Neuronal stem cell (in vitro differentiated cells): ENCODE data around the gene INTS2.

Experiments
- DNase-seq: peaks from one replicate; pipeline ENCODE4 v3.0.0-alpha.2; 2013; ENCODE audit warnings: low spot score
- H2AFZ ChIP-seq: one replicate; pipeline ENCODE4 v1.6.1; 2013; ENCODE audit warnings: mild to moderate bottlenecking, low read length, inconsistent platforms
- H2AK5ac ChIP-seq: 2 replicates; pipeline ENCODE4 v1.6.1; 2013; ENCODE audit warnings: low read depth, mild to moderate bottlenecking, inconsistent platforms, low read length, moderate library complexity, mixed read lengths
- H2BK120ac ChIP-seq: 2 replicates; pipeline ENCODE4 v1.6.1; 2013; ENCODE audit warnings: low read depth, mild to moderate bottlenecking, inconsistent platforms, low read length, moderate library complexity, mixed read lengths
- H2BK12ac ChIP-seq: one replicate; pipeline ENCODE4 v1.6.1; 2013; ENCODE audit warnings: low read length, inconsistent platforms
- H2BK15ac ChIP-seq: 2 replicates; pipeline ENCODE4 v1.6.1; 2013; ENCODE audit warnings: mild to moderate bottlenecking, low read length, inconsistent platforms, mixed read lengths
- H2BK5ac ChIP-seq: one replicate; pipeline ENCODE4 v1.6.1; 2013; ENCODE audit warnings: inconsistent platforms, mild to moderate bottlenecking, low read length, moderate library complexity
- H3K14ac ChIP-seq: one replicate; pipeline ENCODE4 v1.6.1; 2013; ENCODE audit warnings: low read length, inconsistent platforms
- H3K18ac ChIP-seq: 2 replicates; pipeline ENCODE4 v1.6.1; 2013; ENCODE audit warnings: low read length, inconsistent platforms
- H3K23ac ChIP-seq: 2 replicates; pipeline ENCODE4 v1.6.1; 2013; ENCODE audit warnings: low read depth, mild to moderate bottlenecking, mixed read lengths, low read length, inconsistent platforms; ENCODE audit not compliant: poor library complexity
- H3K27ac ChIP-seq: replicated peaks from 3 replicates; pipeline ENCODE4 v1.5.1; 2013; ENCODE audit warnings: low read length, inconsistent platforms
- H3K27me3 ChIP-seq, 3 experiments: 2 replicates each; pipeline ENCODE4 v1.6.1; 2013; ENCODE audit warnings: low read length in 3 of 3, mild to moderate bottlenecking in 2 of 3, inconsistent platforms in 1 of 3, low read depth in 1 of 3, mixed read lengths in 1 of 3, moderate library complexity in 1 of 3; ENCODE audit not compliant: control insufficient read depth in 3 of 3, insufficient read depth in 3 of 3
- H3K36me3 ChIP-seq, 2 donors: replicated peaks in 1 of 2; 2 replicates each; pipeline ENCODE4 v1.6.1; 2013; ENCODE audit warnings: low read length in 2 of 2; ENCODE audit not compliant: control insufficient read depth in 2 of 2, insufficient read depth in 2 of 2
- H3K4ac ChIP-seq: 2 replicates; pipeline ENCODE4 v1.6.1; 2013; ENCODE audit warnings: inconsistent platforms, mild to moderate bottlenecking, low read length, moderate library complexity
- H3K4me1 ChIP-seq, 2 donors: 1 replicate in 1 of 2; 2 replicates in 1 of 2; pipeline ENCODE4 v1.6.1; 2013; ENCODE audit warnings: low read length in 2 of 2, low read depth in 1 of 2; ENCODE audit not compliant: control insufficient read depth in 2 of 2, insufficient read depth in 1 of 2
- H3K4me2 ChIP-seq: one replicate; pipeline ENCODE4 v1.6.1; 2013; ENCODE audit warnings: mild to moderate bottlenecking, low read length, inconsistent platforms; ENCODE audit not compliant: insufficient read depth, poor library complexity, severe bottlenecking
- H3K4me3 ChIP-seq, 2 donors: 2 replicates each; pipeline ENCODE4 v1.5.1; 2013; ENCODE audit warnings: low read length in 2 of 2, mild to moderate bottlenecking in 2 of 2, inconsistent platforms in 1 of 2, moderate library complexity in 1 of 2
- H3K79me1 ChIP-seq: one replicate; pipeline ENCODE4 v1.6.1; 2013; ENCODE audit warnings: low read depth, mild to moderate bottlenecking, inconsistent platforms, low read length, moderate library complexity
- H3K9ac ChIP-seq: one replicate; pipeline ENCODE4 v1.6.1; 2013; ENCODE audit warnings: mild to moderate bottlenecking, low read depth, low read length, inconsistent platforms; ENCODE audit not compliant: poor library complexity
- H3K9me3 ChIP-seq, 2 donors: replicated peaks in 1 of 2; 2 replicates each; pipeline versions ENCODE3 to v1.6.1; 2013; ENCODE audit warnings: low read length in 2 of 2, mild to moderate bottlenecking in 2 of 2, inconsistent platforms in 1 of 2, low read depth in 1 of 2, mixed read lengths in 1 of 2, moderate library complexity in 1 of 2; ENCODE audit not compliant: control insufficient read depth in 2 of 2, insufficient read depth in 1 of 2
- H4K8ac ChIP-seq: one replicate; pipeline ENCODE4 v1.6.1; 2013; ENCODE audit warnings: low read depth, mild to moderate bottlenecking, inconsistent platforms, low read length, moderate library complexity
- H4K91ac ChIP-seq: one replicate; pipeline ENCODE4 v1.6.1; 2013; ENCODE audit warnings: low read length, low read depth, mild to moderate bottlenecking, inconsistent platforms; ENCODE audit not compliant: poor library complexity
- WGBS, 2 donors: extraction: QIAGEN DNeasy Blood & Tissue Kit; methylation state at CpG; one replicate each; pipeline ENCODE4 v1.1.7; 2013; ENCODE audit warnings: missing lambda C conversion rate in 2 of 2, mixed read lengths in 1 of 2; ENCODE audit not compliant: insufficient read length in 2 of 2, insufficient replicate concordance in 1 of 2; ENCODE audit errors: extremely low coverage in 2 of 2; 5-methylcytosine and 5-hydroxymethylcytosine counted together

INTS2 gene

DNA sequence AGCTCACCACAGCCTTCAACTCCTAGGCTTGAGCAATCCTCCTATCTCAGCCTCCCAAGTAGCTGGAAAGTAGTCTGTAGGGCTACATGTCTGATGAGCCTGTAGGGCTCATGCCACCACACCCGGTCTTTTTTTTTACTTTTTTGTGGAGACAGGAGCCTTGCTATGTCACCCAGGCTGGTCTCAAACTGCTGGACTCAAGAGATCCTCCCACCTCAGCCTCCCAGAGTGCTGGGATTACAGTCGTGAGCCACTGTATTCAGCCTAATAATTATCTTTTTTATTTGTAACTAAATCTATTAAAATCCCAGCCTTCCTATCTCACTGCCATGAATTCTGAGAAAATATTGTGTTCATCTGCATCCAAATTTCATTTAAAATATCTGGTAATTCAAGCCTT lies 79.5 kb downstream of the INTS2 start:
- no peaks in the 10 kb centered on the region for H3K27me3 ChIP-seq

DNA sequence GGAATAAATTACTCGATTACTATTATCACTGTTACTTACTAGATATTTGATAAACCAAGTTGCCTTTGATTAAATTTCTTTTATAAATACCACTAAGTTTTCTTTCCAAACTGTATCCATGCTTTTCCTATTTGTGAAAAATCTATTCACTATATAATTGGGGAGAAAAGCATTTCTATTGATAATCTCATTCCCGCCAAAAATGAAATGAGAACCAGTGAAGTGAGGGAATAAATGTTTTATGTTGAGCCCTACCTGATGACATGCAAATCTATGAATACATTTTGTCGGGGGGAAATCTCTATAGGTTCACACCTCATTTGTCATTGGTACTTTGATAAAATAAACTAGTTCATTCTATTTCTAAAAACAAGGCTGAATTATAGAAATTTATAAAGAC lies 80.1 kb downstream of the INTS2 start:
- Histone ChIP-seq H3K36me3 (peaks cover 9 to 97% of the 10 kb centered on the region in 2 donors), H2BK15ac (no peak overlapping the region), H3K9me3 (peaks cover 0 to 5% of the 10 kb centered on the region in 2 donors), H2BK12ac (no peak overlapping the region), H3K27ac (no peak overlapping the region), H2BK5ac (no peak overlapping the region), H2AFZ (no peak overlapping the region), H4K91ac (no peak overlapping the region), H3K14ac (no peak overlapping the region), H3K9ac (no peak overlapping the region), H4K8ac (no peak overlapping the region), H3K4me2 (no peak overlapping the region), H2BK120ac (no peak overlapping the region), H3K23ac (no peak overlapping the region), H3K4ac (no peak overlapping the region), H3K27me3 (no peaks in the 10 kb centered on the region), H3K79me1 (no peaks in the 10 kb centered on the region), H3K4me3 (no peak overlapping the region), H3K4me1 (no peaks in the 10 kb centered on the region), H3K18ac (no peak overlapping the region), H2AK5ac (no peak overlapping the region)
- no peak for DNase-seq
- no CpG with 5 or more reads among the region's 3 CpGs for WGBS, 2 donors

More for the DNA sequence above, 79.5 kb downstream of the INTS2 start:
- H2BK12ac ChIP-seq, result no peak overlapping the region
- no peak overlapping the region for H3K27ac ChIP-seq
- H3K9ac ChIP-seq, result no peak overlapping the region
- H4K91ac ChIP-seq, result no peak overlapping the region
- H3K23ac ChIP-seq, result no peak overlapping the region
- H3K36me3 ChIP-seq, result peaks cover 9 to 97% of the 10 kb centered on the region in 2 donors
- H3K4me2 ChIP-seq, result no peak overlapping the region
- no peak overlapping the region for H2BK5ac ChIP-seq
- H3K4ac ChIP-seq, result no peak overlapping the region
- H2BK15ac ChIP-seq, result no peak overlapping the region
- no peak for DNase-seq
- H2BK120ac ChIP-seq, result no peak overlapping the region
- H2AFZ ChIP-seq, result no peak overlapping the region
- no peaks in the 10 kb centered on the region for H3K79me1 ChIP-seq
- WGBS, 2 donors, result no CpG with 5 or more reads among the region's 2 CpGs
- H2AK5ac ChIP-seq, result no peak overlapping the region
- H3K14ac ChIP-seq, result no peak overlapping the region
- no peak overlapping the region for H4K8ac ChIP-seq
- H3K18ac ChIP-seq, result no peak overlapping the region
- no peak overlapping the region for H3K4me3 ChIP-seq
- H3K4me1 ChIP-seq, result no peaks in the 10 kb centered on the region
- H3K9me3 ChIP-seq, result peaks cover 0 to 5% of the 10 kb centered on the region in 2 donors

DNA sequence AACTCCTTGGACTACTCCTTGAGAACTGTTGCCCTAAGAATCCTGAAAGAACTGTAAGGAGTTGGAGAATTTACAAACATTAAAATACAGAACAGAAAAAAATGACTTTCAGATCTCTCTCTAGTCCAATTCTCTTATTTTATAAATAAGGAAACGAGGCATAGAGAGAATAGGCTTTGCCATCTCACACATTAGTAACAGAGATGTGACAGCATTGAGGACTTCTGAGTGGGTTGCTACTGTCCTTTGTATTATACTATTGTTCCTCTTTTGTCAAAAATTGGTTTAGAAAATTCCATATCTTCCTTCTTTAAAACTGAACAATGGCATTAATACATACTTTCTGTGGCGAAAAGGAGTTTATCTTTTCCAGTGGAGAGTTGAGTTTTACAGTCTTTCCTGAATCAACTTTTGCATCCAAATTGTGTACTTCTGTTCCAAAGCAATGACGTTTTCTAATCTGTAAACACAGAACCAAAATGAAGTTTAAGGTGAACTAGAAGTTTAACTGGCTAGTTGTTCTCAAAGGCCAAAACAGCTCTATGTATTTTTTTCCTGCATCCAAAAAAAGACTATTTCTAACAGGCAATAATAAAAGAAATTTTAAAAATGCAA lies 80.9 kb downstream of the INTS2 start:
- Histone ChIP-seq H2BK15ac (no peak overlapping the region), H2AK5ac (no peak overlapping the region), H3K4ac (no peak overlapping the region), H3K79me1 (no peaks in the 10 kb centered on the region), H3K23ac (no peak overlapping the region), H3K9me3 (peaks cover 0 to 5% of the 10 kb centered on the region in 2 donors), H3K9ac (no peak overlapping the region), H3K18ac (no peak overlapping the region), H2BK5ac (no peak overlapping the region), H2BK12ac (no peak overlapping the region), H3K27ac (no peak overlapping the region), H3K4me2 (no peak overlapping the region), H2AFZ (no peak overlapping the region), H2BK120ac (no peak overlapping the region), H3K4me3 (no peak overlapping the region), H3K4me1 (no peaks in the 10 kb centered on the region), H3K27me3 (no peaks in the 10 kb centered on the region), H3K14ac (no peak overlapping the region), H3K36me3 (peaks cover 9 to 97% of the 10 kb centered on the region in 2 donors), H4K91ac (no peak overlapping the region), H4K8ac (no peak overlapping the region)
- no peak for DNase-seq
- WGBS, 2 donors, result no CpG with 5 or more reads among the region's 3 CpGs

DNA sequence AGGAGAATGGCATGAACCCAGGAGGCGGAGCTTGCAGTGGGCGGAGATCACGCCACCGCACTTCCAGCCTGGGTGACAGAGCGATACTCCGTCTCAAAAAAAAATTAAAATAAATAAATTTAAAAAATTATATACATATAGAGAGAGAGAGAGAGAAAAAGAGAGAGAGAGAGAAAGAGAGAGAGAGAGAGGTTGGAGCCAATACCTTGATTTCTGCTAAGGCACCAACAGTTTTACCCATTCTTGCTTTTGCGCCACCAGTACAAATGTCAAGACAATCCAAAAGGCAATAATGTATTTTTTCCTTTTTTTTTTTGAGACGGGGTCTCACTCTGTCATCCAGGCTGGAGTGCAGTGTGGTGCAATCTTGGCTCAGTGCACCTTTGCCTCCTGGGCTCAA lies 81.7 kb downstream of the INTS2 start:
- H3K14ac ChIP-seq, result no peak overlapping the region
- no peak overlapping the region for H2AK5ac ChIP-seq
- H3K36me3 ChIP-seq, result peaks cover 9 to 96% of the 10 kb centered on the region in 2 donors
- DNase-seq, result no peak
- no peak overlapping the region for H3K18ac ChIP-seq
- no peak overlapping the region for H2BK15ac ChIP-seq
- H3K27ac ChIP-seq, result no peak overlapping the region
- no peak overlapping the region for H3K4me3 ChIP-seq
- H3K27me3 ChIP-seq, result no peaks in the 10 kb centered on the region
- H3K4me1 ChIP-seq, result no peaks in the 10 kb centered on the region
- H2BK12ac ChIP-seq, result no peak overlapping the region
- no peak overlapping the region for H4K8ac ChIP-seq
- H3K4me2 ChIP-seq, result no peak overlapping the region
- H3K4ac ChIP-seq, result no peak overlapping the region
- no CpG with 5 or more reads among the region's 8 CpGs for WGBS, 2 donors
- no peak overlapping the region for H3K23ac ChIP-seq
- no peak overlapping the region for H2BK120ac ChIP-seq
- H2BK5ac ChIP-seq, result no peak overlapping the region
- H3K9ac ChIP-seq, result no peak overlapping the region
- H3K9me3 ChIP-seq, result peaks cover 0 to 5% of the 10 kb centered on the region in 2 donors
- no peak overlapping the region for H2AFZ ChIP-seq
- no peak overlapping the region for H4K91ac ChIP-seq
- H3K79me1 ChIP-seq, result no peaks in the 10 kb centered on the region
